GM19452 (cell line): ENCODE results near the gene BMP3.

ENCODE experiments used
- ATAC-seq: cut with Tn5 transposase; IDR thresholded peaks from one replicate; pipeline ENCODE4 v1.9.1; 2021; ENCODE audit not compliant: unreplicated experiment

The BMP3 gene

DNA sequence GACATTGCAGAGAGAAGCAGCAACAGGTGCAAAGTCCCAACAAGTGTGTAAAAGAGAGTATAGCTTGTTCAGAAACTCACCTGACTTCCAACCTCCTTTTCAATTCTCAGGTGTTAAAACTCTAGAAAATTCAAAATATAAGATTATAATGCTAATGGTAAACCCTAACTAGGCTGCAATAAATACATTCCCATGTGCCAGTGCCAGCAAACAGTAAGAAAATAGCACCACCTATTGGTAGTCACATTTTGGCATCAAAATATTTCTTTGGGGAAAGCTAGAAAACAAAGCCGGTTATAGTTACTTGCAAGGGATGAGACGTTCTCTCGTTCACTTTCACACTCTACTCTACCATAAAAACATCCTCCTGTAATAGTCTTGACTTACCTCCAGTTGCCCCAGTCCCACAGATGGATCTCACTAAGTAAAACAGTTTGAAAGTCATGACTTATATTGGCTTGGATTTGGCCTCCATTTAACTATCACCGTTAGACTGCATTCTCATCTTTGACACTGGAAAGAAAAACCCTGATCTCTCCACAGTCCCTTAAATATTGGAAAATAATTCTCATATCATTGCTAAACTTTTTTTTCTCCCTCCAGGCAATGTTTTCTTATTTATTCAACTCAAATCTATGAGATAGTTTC, 9.6 kb downstream of the BMP3 start:
- no peak for ATAC-seq

GRCh38 chr4:81042578-81043365, 12.3 kb downstream of the BMP3 start:
- no peak for ATAC-seq

DNA sequence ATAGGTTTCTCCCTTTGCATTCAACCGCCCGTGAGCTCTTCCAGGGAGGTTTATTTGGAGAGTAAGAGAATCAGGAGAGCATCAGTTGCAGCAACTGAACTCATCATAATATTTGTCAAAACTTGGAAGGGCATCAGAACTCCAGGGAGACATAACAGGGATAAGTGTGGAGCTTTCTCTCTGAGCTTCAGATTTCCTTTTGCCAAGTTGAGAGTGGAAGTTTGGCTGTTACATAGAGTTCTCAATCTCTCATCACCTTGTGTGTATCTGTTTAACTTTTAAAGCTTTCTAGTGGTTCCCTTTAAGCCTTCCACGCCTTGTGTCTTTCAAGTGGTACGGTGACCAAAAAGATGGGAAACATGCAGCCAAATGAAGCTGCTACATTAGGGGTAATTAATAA, 18.8 kb downstream of the BMP3 start:
- ATAC-seq = no peak

DNA sequence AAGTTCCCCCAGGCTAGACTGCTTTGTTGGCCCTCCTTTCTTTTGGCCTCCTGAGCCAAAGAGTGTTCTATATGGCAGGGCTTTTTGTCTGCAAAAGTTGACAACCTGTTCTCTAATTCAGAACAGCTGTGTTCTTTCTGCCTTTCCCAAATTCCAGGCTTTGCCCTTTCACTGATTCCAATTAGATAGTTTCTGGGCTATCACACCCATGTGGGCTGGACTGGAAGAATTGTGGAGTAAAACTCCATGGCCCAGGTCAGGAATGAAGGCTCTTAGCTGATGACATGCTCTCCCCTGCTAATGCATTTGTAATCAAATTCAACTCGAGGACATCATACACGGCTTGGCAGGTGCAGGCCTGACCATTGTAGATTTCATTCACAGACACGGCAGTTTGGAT, 19.4 kb downstream of the BMP3 start:
- ATAC-seq = no peak

DNA sequence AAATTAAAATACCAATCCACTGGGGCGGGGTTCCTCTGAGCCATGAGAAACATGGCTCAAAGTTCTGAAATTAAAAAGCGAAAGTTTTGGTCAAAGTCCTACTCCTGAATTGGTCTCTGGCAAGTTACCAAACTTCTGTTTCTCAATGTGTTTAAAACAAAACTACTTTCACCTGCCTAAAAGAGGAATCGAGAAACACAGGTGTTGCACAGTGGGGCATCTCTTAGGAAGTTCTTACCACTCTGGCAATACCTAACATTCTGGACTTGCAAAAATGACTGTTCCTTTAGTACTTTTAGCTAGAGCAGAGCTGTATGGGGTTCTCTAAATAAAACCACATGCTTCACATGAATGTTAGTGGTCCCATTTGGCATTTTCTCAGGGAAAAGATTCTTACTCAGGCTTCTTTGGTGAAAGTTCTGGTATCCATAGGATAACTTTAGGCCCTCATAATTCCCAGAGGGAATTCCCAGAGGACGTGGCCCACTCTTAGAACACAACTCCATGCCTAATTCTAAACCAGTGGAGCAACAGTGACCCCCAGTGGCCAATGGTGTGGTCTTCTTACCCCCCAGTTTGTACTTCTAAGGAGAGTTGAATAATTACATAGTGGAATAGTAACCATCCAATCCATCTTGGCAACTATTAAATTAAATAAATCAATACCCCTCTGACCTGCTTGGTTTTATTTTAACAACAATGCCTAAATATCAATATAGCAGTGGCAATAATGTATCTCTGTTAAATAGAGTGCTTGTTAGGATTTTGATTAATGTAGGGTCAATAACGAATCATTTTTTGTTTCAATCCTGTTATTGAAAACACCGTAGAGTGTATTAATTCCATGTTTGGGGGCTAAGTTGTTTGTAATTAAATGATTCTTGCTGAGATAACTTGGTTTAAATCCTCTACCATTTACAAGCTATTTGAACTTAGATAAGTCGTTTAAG, 21.9 kb downstream of the BMP3 start:
- peak; percentile 98 for ATAC-seq

- no peak for ATAC-seq
Observed at GRCh38 chr4:81058621-81059020, 28.1 kb downstream of the BMP3 start.

GRCh38 chr4:81060587-81061343, 30.3 kb downstream of the BMP3 start:
- ATAC-seq = no peak

DNA sequence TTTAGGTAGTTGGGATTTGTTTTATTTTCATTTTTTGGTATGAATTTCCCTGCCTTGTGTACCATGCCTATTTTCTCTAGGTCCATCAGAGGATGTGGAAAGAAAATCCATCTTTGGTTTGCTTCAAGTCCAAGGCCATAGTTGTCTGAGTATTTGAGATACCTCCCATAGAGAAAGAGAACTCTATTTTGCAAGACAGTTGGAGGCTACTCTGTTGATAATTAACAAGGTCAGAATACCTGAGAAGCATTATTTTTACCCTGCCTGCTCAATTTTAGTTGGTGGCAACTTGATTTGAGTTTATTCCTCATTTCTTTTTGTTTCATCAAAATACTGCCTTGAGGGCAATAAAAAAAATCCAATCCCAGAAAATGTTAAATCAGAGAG, 30.8 kb downstream of the BMP3 start:
- ATAC-seq = no peak

DNA sequence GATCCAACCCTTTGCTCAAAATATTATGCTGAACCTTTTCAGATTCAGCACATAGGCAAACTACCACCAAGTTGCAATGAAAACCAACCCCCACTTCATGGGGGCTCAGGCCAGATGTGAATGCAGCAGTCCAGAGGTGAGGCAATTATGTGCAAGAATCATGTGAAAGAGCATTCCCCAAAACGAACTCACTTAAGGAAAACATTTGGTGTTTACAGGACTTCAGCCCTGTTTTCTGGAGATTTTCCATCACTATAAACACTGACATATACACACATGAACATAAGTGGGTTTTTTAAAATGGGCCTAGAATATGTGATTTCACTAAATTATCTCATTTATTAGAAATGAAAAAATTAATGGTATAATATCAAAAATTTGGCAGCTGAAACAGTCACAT, 31.5 kb downstream of the BMP3 start:
- no peak for ATAC-seq

- ATAC-seq = no peak
Observed at GRCh38 chr4:81065446-81065845, 34.9 kb downstream of the BMP3 start.

DNA sequence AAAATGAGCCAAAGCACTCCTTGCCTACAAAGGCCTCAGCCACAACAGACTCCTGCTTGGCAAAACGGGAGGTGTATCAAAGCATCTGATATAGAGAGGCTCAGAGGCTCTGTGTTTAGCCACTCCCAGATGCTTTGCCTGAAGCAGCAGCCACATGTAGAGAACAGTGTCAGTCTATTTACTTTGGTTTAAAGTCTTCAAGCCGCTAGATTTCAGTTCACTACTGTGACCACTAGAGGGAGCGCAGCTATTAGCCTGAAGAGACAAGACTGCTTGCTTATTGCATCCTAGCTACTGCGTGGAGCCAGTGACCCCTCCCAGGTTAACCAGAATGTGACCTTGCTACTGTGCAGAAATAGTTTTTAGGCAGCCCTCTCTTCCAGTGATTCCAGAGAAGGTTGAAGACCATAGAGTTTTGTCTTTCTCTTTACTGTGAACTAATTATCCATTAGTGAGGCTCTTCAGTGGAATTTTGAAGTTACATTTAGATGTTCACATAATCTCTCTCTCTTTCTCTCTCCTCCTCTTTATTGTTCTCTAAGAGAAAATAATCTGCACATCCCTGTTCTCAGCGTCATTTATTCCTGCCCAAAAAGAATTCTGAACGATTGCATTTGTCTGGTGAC, 39.3 kb downstream of the BMP3 start:
- ATAC-seq = peak; percentile 97

- no peak for ATAC-seq
Observed at GRCh38 chr4:81071013-81071412, 40.5 kb downstream of the BMP3 start.

GRCh38 chr4:81081156-81081555, 50.6 kb downstream of the BMP3 start:
- no peak for ATAC-seq

GRCh38 chr4:81084029-81084428, 53.5 kb downstream of the BMP3 start:
- ATAC-seq = no peak

GRCh38 chr4:81084634-81085033, 54.1 kb downstream of the BMP3 start:
- ATAC-seq = no peak

- no peak for ATAC-seq
Observed at GRCh38 chr4:81085291-81085690, 54.8 kb downstream of the BMP3 start.

DNA sequence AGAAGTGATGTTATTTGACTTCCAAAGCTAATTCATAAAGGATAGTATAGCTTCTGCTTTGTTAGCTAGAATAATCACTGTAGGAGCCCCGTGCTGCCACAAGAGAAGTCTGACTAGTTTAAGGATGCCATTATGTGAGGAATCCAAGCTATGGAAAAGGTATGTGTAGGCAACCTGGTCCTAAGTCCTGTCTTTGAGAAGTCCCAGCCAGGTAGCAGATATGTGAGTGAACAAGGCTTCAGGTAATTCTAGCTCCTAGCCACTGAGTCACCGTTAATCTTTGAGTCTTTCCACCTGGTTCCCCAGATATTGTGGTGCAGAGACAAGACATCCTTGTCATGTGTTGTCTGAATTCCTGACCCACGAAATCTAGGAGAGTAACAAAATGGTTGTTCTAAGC, 55.5 kb downstream of the BMP3 start:
- ATAC-seq = no peak

- no peak for ATAC-seq
Observed at GRCh38 chr4:81093720-81094401, 63.4 kb downstream of the BMP3 start.

DNA sequence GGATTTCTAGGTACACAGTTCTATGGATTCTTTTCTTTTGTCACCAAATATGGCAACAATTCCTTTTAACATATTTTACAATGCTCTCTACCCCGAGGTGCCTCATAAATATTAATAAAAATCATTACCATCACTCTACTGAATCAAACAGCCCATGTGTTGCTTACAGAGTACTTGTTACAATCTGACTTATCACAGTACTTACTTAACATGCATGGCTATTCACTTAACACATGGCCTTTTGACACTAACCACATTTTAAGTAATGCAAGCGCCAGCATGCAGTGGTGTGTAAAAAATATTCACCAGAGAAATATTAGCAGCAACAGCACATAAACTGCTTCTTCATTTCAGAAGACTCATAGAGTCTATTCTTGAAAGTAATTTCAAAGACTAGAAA, 64.9 kb downstream of the BMP3 start:
- no peak for ATAC-seq

GRCh38 chr4:81096566-81096965, 66.1 kb downstream of the BMP3 start:
- no peak for ATAC-seq
